GM12801 (cell line): Measurements from ENCODE around the gene STK4.

Source experiments
- TF ChIP-seq, protein P1 (sequence below): IDR thresholded peaks from one replicate; pipeline ENCODE4 v1.5.1; 2011; ENCODE audit warnings: control low read depth; ENCODE audit not compliant: insufficient read length; ENCODE audit errors: extremely low read depth

Gene STK4

DNA sequence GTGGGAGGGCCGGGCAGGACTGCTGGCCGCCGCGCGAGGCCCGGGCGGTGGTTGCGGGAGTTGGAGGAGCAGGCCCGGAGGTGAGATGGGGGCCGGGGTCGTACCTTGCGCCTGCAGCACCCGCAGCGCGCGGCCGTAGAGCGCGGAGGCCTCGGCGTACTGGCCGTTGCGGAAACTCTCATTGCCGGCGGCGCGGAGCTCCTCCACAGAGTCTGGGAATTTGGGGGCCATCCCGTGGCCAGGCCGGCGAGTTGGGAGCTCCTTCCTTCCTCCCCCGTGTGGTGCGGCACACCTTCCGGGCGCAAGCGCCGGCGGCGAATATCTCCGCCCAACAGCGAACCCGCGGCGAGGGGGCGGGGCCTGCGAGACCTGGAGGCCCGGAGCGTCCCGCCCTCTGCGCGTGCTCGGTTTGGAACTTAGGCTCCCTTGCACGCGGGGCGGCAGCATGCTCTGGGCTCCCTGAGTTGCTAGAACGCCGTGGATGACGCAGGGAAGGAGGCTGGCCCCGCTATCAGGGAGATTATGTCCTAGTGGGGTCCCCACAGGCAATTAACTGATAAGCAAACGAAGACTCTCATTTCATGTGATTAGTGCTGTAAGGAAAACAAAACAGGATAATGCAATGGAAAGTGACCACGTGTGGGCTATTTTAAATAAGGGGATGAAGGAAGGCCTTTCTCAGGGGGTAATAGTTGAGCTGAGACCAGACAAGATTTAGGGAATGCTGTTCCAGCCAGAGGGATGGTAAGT lies 6.0 kb upstream of the STK4 start, which contains the start of gene TOMM34:
Gene TOMM34 (minus strand): TSS at position 295 of the 750 bp plus-strand sequence. CDS start 64 bp downstream, at position 231.
- TF ChIP-seq, protein P1, sequence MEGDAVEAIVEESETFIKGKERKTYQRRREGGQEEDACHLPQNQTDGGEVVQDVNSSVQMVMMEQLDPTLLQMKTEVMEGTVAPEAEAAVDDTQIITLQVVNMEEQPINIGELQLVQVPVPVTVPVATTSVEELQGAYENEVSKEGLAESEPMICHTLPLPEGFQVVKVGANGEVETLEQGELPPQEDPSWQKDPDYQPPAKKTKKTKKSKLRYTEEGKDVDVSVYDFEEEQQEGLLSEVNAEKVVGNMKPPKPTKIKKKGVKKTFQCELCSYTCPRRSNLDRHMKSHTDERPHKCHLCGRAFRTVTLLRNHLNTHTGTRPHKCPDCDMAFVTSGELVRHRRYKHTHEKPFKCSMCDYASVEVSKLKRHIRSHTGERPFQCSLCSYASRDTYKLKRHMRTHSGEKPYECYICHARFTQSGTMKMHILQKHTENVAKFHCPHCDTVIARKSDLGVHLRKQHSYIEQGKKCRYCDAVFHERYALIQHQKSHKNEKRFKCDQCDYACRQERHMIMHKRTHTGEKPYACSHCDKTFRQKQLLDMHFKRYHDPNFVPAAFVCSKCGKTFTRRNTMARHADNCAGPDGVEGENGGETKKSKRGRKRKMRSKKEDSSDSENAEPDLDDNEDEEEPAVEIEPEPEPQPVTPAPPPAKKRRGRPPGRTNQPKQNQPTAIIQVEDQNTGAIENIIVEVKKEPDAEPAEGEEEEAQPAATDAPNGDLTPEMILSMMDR = no peak

GRCh38 chr20:44961011-44961869 lies 5.1 kb upstream of the STK4 start:
- TF ChIP-seq, protein P1 = no peak

- TF ChIP-seq, protein P1 = no peak
These were observed 4.4 kb upstream of the STK4 start for GRCh38 chr20:44961870-44962267.

DNA sequence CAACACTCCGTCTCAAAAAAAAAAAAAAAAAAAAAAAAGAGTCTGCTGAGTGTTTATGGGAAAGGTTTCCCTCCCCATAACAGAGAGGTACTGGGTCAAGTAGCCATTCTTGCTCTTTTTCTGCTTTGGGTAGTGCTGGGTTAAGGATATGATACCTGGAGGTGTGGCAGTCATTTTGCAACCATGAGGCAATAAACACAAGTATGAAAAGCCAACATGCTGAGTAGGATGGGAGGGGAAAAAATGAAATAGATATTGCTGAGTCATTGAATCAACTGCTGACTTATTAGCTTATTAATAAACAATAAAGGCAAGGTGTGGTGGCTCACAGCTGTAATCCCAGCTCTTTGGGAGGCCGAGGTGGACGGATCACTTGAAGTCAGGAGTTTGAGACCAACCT lies 3.8 kb upstream of the STK4 start:
- TF ChIP-seq, protein P1 = no peak

DNA sequence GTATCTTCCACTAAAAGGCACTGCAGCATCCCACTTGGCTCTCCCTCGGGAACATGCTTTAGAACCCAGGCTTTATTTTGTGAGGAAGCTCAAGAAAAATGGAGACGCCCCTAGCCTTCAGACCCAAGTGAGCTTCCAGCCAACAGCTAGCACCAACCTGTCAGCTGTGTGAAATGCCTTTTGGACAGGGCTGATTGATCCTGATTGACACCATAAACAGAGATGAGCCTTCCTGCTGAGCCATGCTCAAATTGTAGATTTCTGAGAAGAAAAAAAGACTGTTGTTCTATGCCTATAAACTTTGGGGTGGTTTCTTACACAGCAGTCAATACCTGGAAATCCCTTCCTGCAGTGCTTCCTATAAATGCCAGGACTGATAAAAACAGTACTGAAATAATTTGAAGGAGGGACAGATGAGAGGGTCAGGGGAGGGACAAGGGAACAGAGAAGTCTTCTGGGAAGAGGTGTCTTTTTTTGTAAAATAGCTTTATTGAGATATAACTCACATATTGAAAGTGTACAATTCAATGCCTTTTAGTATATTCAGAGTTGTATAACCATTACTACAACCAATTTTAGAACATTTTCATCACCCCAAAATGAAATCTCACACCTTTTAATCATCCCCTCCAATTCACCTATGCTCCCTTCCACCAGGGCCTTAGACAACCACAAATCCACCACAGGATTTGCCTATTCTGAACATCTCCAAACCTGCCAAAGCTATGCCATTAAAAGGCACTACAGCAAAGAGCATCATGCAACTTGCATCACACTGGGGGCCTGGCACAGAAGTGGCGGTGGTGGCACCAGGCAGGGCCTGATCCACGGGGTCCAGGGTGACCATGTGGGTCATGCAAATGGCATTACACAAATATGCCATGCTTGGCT lies 2.7 kb upstream of the STK4 start:
- TF ChIP-seq, protein P1 = no peak

DNA sequence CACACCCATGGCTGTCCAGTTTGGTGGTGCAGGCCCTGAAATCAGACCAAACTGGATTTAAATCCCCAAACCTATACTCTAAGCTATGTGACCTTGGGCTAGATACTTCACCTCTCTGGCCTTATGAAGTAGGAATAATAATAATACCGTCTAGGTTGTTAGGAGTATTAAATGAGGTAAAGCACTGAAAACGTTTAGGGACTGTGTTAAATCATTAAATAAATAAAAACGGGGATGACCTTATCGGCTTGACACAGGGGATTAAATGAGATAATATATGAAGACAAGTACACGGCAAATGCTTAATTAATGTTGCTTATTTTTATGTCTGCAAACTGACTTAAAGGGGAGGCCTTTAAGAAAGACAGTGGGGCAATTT lies 672 bp upstream of the STK4 start:
- TF ChIP-seq, protein P1 = no peak
